Frontal cortex (tissue), 4 donors: ENCODE results near the gene SLX4. TPM values are rescaled to one million over a fixed set of nuclear protein-coding genes. Genes with fewer than 3 reads are reported as not detected.
"Not testable (repeated sequence)": the region's sequence is repeated elsewhere in the genome, so short reads cannot be mapped to it uniquely, and the experiment has no call there.

Experiments
- DNase-seq, 2 donors: peaks; one replicate each; pipeline ENCODE4 v3.0.0; 2012; ENCODE audit warnings: low spot score in 2 of 2
- FAIRE-seq: peaks from 2 replicates; lab custom pipeline; 2012; peaks lifted over from hg19 to GRCh38; lab: Jason Lieb, UNC
- total RNA-seq: library from RNA; depleted of rRNA; stranded (reverse); fragments of >200 nt; gene quantifications from one replicate; pipeline ENCODE4 v1.2.3, GENCODE V29; 2014
- donor health status: control.
- donor health status: control.
- donor health status: control.

SLX4 gene, protein sequence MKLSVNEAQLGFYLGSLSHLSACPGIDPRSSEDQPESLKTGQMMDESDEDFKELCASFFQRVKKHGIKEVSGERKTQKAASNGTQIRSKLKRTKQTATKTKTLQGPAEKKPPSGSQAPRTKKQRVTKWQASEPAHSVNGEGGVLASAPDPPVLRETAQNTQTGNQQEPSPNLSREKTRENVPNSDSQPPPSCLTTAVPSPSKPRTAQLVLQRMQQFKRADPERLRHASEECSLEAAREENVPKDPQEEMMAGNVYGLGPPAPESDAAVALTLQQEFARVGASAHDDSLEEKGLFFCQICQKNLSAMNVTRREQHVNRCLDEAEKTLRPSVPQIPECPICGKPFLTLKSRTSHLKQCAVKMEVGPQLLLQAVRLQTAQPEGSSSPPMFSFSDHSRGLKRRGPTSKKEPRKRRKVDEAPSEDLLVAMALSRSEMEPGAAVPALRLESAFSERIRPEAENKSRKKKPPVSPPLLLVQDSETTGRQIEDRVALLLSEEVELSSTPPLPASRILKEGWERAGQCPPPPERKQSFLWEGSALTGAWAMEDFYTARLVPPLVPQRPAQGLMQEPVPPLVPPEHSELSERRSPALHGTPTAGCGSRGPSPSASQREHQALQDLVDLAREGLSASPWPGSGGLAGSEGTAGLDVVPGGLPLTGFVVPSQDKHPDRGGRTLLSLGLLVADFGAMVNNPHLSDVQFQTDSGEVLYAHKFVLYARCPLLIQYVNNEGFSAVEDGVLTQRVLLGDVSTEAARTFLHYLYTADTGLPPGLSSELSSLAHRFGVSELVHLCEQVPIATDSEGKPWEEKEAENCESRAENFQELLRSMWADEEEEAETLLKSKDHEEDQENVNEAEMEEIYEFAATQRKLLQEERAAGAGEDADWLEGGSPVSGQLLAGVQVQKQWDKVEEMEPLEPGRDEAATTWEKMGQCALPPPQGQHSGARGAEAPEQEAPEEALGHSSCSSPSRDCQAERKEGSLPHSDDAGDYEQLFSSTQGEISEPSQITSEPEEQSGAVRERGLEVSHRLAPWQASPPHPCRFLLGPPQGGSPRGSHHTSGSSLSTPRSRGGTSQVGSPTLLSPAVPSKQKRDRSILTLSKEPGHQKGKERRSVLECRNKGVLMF (N-terminal part only)
- 4.5 TPM for total RNA-seq

GRCh38 chr16:3611146-3611975, at the start of gene SLX4:
Gene SLX4 (minus strand): TSS chr16:3611606. CDS start chr16:3608964, 2,642 bp downstream.
- FAIRE-seq (no peak), DNase-seq (peak; percentile 98 to 99)

GRCh38 chr16:3659251-3659650, 47.8 kb upstream of the SLX4 start:
- FAIRE-seq, result no peak
- DNase-seq, result no peak

DNA sequence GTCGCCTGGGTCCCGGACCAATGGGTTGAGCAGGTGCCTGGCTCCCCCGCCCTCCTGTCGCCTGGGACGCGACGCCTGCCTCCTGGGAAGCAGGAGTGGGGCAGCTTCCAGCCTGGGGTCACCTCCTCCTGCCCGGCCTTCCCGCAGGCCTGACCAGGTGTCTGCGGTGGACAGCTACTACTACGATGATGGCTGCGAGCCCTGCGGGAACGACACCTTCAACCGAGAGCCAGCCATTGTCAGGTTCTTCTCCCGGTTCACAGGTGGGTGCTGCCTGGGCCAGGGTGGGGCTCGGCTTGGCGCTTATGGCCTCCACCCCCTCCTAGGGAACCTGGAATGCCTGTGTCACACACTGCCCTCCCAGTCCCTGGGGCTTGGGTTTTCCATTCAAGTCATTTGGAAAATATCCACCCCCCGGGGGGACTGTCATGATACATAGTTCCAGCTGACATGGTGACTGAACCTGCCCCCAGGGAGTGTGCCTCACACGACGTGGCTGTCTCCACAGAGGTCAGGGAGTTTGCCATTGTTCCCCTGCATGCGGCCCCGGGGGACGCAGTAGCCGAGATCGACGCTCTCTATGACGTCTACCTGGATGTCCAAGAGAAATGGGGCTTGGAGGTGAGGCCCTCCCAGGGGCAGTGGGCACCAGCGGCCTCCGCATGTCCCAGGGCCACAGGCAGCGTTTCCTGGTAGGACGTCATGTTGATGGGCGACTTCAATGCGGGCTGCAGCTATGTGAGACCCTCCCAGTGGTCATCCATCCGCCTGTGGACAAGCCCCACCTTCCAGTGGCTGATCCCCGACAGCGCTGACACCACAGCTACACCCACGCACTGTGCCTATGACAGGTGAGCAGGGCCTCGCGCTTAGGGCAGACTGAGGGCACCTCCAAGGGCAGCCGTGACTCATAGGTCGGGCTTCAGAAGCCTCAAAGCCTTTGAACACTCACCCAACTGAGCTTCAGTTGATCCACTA, 45.4 kb upstream of the SLX4 start:
- FAIRE-seq (no peak), DNase-seq (no peak)

- FAIRE-seq, DNase-seq: not testable (repeated sequence)
Measured at GRCh38 chr16:3656160-3656490, 44.7 kb upstream of the SLX4 start.

GRCh38 chr16:3655396-3656159, 44.2 kb upstream of the SLX4 start:
- FAIRE-seq, result no peak
- DNase-seq, result no peak

DNA sequence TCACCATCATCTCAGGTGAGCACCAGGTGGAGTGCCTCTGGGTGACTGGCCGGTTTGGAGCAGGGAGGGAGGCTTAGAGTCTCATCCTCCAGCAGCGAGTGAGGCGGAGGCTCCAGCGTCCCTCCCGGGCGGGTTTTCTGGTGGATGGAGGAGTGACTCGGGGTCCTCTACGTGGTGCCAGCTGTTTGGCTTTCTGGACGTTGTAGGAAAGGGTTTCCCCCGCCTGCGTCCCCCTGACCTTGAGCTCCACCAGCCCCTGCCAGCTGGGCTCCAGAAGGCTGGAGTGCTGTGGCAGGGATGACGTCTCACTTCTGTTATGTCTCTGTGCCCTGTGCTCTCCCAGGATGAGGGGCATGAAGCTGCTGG, 43.6 kb upstream of the SLX4 start:
- DNase-seq (no peak), FAIRE-seq (no peak)

DNA sequence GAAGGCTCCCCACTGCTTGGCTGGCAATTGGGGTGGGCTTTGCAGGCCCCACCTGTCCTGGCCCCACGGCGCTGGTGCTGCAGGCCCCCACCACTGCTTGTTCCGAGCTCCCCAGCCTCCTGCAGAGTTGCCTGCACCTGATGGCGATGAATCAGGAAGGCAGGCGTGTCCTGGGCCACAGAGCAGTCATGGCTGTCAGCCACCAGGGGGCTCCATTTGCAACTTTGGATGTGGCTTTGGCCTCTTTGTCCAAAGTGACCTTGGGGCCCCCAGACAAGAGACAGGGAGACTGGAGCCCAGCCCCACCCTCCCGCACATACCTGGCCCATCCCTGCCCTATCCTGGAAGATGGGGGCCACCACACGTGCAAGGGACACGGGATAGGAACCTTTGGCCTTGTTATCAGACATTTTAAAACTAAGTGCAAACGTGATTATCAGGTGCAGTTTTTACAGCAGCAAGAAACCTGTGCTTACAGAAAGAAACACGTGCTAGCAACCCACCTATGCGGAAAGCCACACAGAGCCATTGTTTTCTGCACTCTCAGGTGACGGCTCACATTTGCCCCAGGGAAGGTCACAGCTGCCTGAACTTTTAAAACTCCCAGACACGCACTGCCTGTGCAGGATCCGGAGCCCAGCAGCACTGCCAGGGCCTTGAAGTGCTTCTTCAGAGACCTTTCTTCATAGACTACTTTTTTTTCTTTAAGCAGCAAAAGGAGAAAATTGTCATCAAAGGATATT, 43.0 kb upstream of the SLX4 start, which contains the start of gene DNASE1:
TSS of gene DNASE1 (plus strand) at position 443 of the 743 bp plus-strand sequence. CDS start 683 bp downstream, outside the sequence.
- FAIRE-seq, result no peak
- DNase-seq, result peak in 1 of 2 donors; percentile 48

- DNase-seq (no peak), FAIRE-seq (no peak)
Measured at GRCh38 chr16:3652373-3653195, 41.2 kb upstream of the SLX4 start.

DNA sequence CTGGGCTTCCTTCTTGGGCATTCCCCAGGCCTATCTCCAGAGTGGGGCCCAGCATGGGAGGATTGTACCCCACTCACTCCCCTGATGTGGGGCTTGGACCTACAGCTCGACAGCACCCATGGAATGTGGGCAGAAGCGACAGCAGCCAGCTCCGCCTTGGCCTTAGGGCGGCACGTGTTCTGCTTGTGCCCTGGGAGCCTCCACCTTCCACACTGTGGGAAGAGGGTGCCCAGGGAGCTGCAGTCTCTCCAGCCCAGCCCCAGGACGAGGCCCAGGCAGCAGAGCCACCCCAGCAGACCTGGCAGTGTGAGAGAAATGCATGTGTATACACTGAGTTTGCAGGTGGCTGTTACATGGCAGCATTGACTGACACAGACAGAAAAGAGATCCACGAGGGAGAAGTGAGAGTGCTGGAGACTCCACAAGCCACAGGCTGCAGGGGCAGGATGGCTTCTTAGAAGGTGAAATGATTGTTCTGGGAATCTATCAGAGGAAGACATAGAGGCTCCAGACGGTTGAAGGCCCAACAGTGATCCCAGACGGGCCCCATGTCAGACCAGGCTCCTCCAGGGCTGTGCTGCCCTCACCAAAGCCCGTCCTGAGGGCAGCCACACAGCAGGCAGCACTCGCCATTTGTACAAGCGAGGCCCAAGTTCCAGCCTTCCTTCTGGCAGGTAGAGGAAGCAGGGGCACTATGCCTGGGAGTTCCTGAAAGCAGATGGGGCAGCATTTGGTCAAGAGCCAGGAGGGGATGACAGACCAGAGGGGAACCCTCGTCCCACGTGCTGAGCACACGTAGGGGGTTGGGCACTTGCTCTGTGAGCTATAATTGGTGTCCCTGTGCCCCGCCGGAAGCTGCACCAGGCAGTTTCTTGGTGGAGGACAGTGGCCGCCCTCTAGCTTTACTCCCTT, 40.3 kb upstream of the SLX4 start:
- DNase-seq, result no peak
- no peak for FAIRE-seq

DNA sequence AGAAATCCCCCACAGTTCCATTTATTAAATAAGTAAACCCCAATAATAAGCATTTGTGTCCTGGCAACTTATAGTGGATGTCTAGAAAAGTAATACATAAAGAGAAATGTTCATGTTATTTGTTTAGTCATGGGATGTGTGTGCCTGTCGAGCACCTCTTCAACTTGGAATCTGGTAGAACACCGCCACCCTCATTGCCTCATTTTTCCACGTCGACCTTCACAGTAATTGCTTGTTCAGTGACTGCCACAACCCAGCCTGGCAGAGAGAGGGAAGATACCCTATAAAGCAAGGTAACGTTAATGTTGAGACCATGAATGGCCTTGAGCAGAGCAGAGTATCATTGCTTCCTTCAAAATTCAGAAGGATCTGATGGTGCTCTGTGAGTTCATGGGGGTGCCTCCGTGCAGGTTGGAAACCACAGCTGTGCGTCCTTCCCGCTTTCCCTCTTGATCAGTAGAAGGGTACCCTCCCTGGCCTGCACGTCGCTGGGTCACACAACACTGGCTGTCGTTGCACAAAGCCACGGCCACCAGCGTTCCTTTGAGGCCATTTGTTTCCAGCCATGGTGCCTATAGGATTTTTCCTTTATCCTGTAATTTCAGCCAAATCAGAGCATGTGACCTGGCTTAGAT, 39.3 kb upstream of the SLX4 start:
- no peak for DNase-seq
- FAIRE-seq, result no peak

GRCh38 chr16:3646348-3646920, 35.0 kb upstream of the SLX4 start:
- DNase-seq (no peak), FAIRE-seq (no peak)

DNA sequence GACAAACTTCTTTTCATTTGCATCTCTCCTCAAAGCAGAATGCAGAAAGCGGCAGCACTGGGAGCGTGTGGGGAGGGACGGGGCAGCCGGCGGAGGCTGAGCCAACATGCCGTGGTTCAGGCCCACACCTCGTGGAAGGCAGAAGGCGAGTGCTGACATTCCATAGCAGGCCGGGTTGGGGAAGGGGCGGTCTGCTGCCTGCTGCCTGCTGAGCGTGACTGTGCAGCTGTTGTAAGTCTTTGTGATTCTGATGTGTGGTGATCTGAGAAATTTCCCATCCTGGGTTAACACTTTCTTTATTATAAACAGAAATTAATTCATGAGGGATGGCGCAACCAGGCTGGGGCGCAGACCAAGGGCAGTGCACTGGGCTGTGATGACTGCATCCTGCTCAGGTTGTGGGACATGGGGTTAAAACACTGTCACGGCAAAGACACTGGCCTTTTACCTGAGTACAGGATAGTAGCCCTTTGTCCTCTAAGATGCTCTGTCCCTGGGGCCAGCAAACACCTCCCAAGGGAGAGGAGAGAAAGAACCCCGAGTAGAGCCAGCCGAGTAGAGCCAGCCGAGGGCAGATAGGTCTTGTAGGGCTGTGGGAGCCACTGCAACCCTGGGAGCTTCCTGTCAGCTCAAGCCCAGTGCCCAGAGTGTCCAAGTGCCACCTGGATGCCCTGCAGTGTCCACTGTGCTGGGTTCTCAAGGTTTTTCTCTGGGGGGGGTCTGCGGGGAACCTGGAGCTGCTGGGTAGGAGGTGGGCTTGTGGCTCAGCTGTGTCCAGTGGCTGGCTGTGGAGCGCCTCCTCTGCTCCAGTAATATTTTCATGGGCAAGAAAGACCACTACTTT, 34.3 kb upstream of the SLX4 start:
- DNase-seq, result peak in 1 of 2 donors; percentile 5

GRCh38 chr16:3645108-3645503, 33.7 kb upstream of the SLX4 start:
- DNase-seq (no peak), FAIRE-seq (no peak)

More for the DNA sequence above, 34.3 kb upstream of the SLX4 start:
- no peak for FAIRE-seq
